ENCODE measurements around the gene RALGPS2. TPM values are rescaled to one million over a fixed set of nuclear protein-coding genes. Genes with fewer than 3 reads are reported as not detected.

Gene RALGPS2
- total and polyA plus RNA-seq, 9 of the 15 experiments (the other 6 are each of a cell fraction or from before 2014, with no cell fraction given), result 0.28 to 6.5 (median 2.6) TPM

DNA sequence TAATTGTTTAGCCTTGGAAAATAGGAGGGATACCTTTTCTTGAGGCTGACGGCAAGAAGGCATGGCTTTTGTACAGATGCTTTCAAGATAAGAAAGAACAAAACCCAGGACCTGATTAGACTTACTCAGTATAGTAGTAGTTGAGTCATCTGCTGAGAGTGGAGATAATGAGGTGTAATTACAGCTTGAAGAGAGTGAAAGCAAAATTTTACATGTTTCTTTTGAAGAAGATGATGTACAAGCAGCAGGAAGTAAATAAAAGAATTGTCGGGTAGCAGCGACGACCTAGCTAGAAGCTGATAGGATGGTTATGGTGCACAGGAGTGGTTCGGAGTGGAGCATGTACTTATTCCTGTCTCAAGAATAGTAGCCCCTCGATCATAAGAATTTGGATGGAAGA, 139.3 kb downstream of the RALGPS2 start:
- intact Hi-C loops (cut with micrococcal nuclease) (no loop called here), in situ Hi-C loops (cut with MboI) (no loop called here)
- DNase-seq (ENCODE audit: extremely low read depth in 1 of 4, low spot score in 3 of 4), result no peak
- no peak for FAIRE-seq
- no peak for ATAC-seq
- ChIA-PET POLR2A (interaction anchor here (1.0 to 1.7 kb wide), 2 partner anchors 8 to 52 kb away, joined by 3 to 9 read pairs; no protein-coding TSS in a partner anchor), CTCF (ENCODE audit: low intra/inter-chr PET ratio) (no interaction called here)
- Histone ChIP-seq H3K9me3 (replicated peaks; ENCODE audit: control insufficient read depth, insufficient read depth, low read depth, low read length) (no peaks in the 10 kb centered on the region), H3K27ac (ENCODE audit: extremely low read depth, low read depth, low read length) (no peak overlapping the region), H3K27me3 (ENCODE audit: control insufficient read depth in 2 of 2, insufficient read depth in 2 of 2, low read length in 2 of 2) (peaks cover 0 to 5% of the 10 kb centered on the region in 2 experiments; a peak in 2 of 5 replicates), H4K20me1 (replicated peaks; ENCODE audit: control insufficient read depth, insufficient read depth, low read length) (no peaks in the 10 kb centered on the region), H3K4me2 (ENCODE audit: insufficient read depth, low read length) (no peak overlapping the region), H3K79me2 (ENCODE audit: control insufficient read depth, insufficient read depth, low read length) (no peaks in the 10 kb centered on the region), H2AFZ (ENCODE audit: low read depth, low read length) (no peak overlapping the region), H3K36me3 (ENCODE audit: control insufficient read depth, insufficient read depth, low read length) (no peaks in the 10 kb centered on the region), H3K9me1 (ENCODE audit: control insufficient read depth, insufficient read depth, low read length) (no peaks in the 10 kb centered on the region), H3K4me3 (no peak overlapping the region), H3K9ac (ENCODE audit: insufficient read depth in 1 of 2, low read depth in 2 of 2, low read length in 2 of 2) (no peak overlapping the region), H3K4me1 (replicated peaks in 1 of 2; ENCODE audit: control insufficient read depth in 2 of 2, insufficient read depth in 2 of 2, low read length in 2 of 2) (no peaks in the 10 kb centered on the region)
- WGBS (ENCODE audit: insufficient coverage, low coverage, missing lambda C conversion rate), result 3% methylated on average over 6 of the region's 6 CpGs
- TF ChIP-seq SOX6 (IDR thresholded peaks at IDR 0.05) (peak; percentile 45; the same call in 1 of the 2 replicates), JUND (IDR thresholded peaks at IDR 0.05; ENCODE audit: borderline replicate concordance, low read depth, low read length) (peak; percentile 7; the same call in 1 of the 2 replicates), JUND (tag; IDR thresholded peaks at IDR 0.05; ENCODE audit: borderline replicate concordance, low read depth, low read length) (peak; percentile 54; the same call in 1 of the 3 replicates), BACH1 (tag; IDR thresholded peaks at IDR 0.05) (no peak), FOSL1 (tag; conservative IDR thresholded peaks at IDR 0.05) (peak; percentile 78), ZBTB8A (IDR thresholded peaks at IDR 0.05; ENCODE audit: partially characterized antibody) (no peak)
- TF ChIP-seq, protein P1, sequence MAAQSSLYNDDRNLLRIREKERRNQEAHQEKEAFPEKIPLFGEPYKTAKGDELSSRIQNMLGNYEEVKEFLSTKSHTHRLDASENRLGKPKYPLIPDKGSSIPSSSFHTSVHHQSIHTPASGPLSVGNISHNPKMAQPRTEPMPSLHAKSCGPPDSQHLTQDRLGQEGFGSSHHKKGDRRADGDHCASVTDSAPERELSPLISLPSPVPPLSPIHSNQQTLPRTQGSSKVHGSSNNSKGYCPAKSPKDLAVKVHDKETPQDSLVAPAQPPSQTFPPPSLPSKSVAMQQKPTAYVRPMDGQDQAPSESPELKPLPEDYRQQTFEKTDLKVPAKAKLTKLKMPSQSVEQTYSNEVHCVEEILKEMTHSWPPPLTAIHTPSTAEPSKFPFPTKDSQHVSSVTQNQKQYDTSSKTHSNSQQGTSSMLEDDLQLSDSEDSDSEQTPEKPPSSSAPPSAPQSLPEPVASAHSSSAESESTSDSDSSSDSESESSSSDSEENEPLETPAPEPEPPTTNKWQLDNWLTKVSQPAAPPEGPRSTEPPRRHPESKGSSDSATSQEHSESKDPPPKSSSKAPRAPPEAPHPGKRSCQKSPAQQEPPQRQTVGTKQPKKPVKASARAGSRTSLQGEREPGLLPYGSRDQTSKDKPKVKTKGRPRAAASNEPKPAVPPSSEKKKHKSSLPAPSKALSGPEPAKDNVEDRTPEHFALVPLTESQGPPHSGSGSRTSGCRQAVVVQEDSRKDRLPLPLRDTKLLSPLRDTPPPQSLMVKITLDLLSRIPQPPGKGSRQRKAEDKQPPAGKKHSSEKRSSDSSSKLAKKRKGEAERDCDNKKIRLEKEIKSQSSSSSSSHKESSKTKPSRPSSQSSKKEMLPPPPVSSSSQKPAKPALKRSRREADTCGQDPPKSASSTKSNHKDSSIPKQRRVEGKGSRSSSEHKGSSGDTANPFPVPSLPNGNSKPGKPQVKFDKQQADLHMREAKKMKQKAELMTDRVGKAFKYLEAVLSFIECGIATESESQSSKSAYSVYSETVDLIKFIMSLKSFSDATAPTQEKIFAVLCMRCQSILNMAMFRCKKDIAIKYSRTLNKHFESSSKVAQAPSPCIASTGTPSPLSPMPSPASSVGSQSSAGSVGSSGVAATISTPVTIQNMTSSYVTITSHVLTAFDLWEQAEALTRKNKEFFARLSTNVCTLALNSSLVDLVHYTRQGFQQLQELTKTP (IDR thresholded peaks at IDR 0.05; ENCODE audit: low read depth in 1 of 2, partially characterized antibody in 2 of 2), result no peak
- TF ChIP-seq, protein P2, sequence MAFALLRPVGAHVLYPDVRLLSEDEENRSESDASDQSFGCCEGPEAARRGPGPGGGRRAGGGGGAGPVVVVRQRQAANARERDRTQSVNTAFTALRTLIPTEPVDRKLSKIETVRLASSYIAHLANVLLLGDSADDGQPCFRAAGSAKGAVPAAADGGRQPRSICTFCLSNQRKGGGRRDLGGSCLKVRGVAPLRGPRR (CRISPR knock-in tag; IDR thresholded peaks at IDR 0.05), result no peak
- BruUV-seq (replicated peaks), result no TSS peak
